ENCODE measurements around the gene SAPCD2.
"Not testable (repeated sequence)": the region's sequence is repeated elsewhere in the genome, so short reads cannot be mapped to it uniquely, and the experiment has no call there.

SAPCD2 gene

DNA sequence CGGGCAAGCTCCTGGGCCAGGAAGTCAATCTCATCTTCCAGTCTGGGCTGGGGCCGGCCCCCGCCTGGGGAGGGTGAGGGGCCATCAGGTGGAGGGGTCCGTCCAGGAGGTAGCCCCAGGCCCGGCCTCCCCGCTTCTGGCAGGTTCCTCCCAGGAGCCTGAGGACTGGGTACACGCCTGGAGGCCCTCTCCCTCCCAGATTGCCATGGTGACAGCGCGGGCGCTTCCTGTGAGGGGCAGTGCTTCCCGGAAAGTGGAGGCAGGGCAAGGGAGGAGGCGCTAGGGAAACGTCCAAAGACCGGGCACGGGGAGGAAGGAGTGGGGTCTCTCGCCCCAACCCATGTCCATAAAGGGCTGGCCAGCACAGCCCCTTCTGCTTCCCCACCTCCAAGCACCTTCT lies 29.2 kb downstream of the SAPCD2 start:
- Mint-ChIP-seq H3K27me3 (no peaks in the 10 kb centered on the region), H3K9me3 (no peaks in the 10 kb centered on the region), H3K27ac (ENCODE audit: low read depth) (no peak overlapping the region), H3K4me3 (no peak overlapping the region), H3K36me3 (ENCODE audit: insufficient read depth) (no peaks in the 10 kb centered on the region), H3K4me1 (peaks cover 10% of the 10 kb centered on the region)
- ATAC-seq (replicated peaks; ENCODE audit: extremely low read depth, poor library complexity, severe bottlenecking) (no peak), DNase-seq (ENCODE audit: low spot score in 2 of 2) (no peak)

DNA sequence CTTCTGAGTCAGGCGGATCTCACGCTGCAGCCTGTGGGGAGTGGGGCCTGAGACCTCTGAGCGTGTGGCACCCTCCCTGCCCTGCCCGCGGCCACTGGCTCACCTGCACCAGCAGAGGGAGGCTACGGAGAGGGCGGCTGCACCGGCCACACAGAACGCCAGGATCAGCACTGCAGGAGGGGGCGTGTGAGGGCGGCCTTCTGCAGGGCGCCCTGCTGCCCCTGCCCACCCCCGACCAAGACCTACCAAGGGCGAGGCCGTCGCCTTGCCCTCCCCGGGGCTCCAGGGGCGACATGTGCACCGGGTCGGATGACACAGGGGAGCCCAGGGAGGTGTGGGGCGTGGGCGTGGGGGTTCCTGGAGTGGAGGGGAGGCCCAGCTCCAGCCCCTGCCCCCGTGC lies 29.8 kb downstream of the SAPCD2 start:
- no peaks in the 10 kb centered on the region for H3K27me3 Mint-ChIP-seq

DNA sequence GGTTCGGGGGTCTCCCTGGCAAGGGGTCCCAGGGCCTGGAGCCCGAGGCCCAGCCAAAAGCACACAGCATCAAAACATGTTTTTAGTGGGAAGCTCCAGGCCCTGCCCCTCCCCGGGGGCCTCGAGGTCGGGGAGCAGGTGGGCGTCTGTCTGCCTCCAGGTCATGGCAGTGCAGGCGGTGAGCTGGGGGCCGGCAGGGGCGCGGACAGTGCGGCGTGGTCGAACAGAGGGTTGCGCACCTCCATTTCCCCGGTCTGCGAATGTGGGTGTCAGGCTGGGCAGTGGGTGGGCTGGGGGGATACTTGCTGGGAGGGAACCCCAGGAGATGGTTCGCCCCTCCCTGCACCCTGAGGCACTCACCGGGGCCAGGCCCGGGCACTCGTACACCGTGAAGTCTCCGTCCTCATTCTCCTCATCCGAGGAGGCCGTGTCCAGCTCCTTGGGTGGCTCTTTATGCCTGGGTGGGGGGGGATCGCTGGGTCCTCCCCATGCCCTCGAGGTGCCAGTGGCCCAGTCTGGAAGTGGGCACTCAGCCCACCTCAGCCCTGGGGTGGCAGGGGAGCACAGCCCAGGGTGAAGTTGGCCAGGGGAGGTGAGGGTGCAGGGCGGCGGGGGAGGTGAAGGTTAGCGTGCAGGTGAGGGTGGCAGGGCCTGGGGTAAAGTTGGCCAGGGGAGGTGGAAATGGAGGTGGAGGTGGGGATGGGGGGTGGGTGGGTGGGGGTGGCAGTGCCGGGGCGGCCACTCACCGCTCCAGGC lies 30.6 kb downstream of the SAPCD2 start:
- Mint-ChIP-seq H3K4me1 (peaks cover 12% of the 10 kb centered on the region), H3K4me3 (no peak overlapping the region), H3K27ac (ENCODE audit: low read depth) (no peak overlapping the region), H3K27me3 (no peaks in the 10 kb centered on the region), H3K36me3 (ENCODE audit: insufficient read depth) (no peaks in the 10 kb centered on the region), H3K9me3 (no peaks in the 10 kb centered on the region)
- ATAC-seq (replicated peaks; ENCODE audit: extremely low read depth, poor library complexity, severe bottlenecking) (no peak), DNase-seq (ENCODE audit: low spot score in 2 of 2) (no peak)

More for the DNA sequence above, 29.8 kb downstream of the SAPCD2 start:
- Mint-ChIP-seq H3K4me3 (no peak overlapping the region), H3K9me3 (no peaks in the 10 kb centered on the region), H3K36me3 (ENCODE audit: insufficient read depth) (no peaks in the 10 kb centered on the region), H3K27ac (ENCODE audit: low read depth) (no peak overlapping the region), H3K4me1 (peaks cover 10% of the 10 kb centered on the region)
- ATAC-seq (replicated peaks; ENCODE audit: extremely low read depth, poor library complexity, severe bottlenecking): no peak
- DNase-seq (ENCODE audit: low spot score in 2 of 2): no peak

GRCh38 chr9:137038916-137039315 lies 31.4 kb downstream of the SAPCD2 start:
- H3K27ac Mint-ChIP-seq (ENCODE audit: low read depth): no peak overlapping the region
- H3K4me1 Mint-ChIP-seq: peaks cover 14% of the 10 kb centered on the region
- ATAC-seq (replicated peaks; ENCODE audit: extremely low read depth, poor library complexity, severe bottlenecking): no peak

GRCh38 chr9:137037483-137037882 lies 32.9 kb downstream of the SAPCD2 start:
- ATAC-seq (replicated peaks; ENCODE audit: extremely low read depth, poor library complexity, severe bottlenecking) (no peak), DNase-seq (ENCODE audit: low spot score in 2 of 2) (no peak)
- H3K4me3 Mint-ChIP-seq: no peak overlapping the region
- H3K27ac Mint-ChIP-seq (ENCODE audit: low read depth): no peak overlapping the region
- no peaks in the 10 kb centered on the region for H3K27me3 Mint-ChIP-seq
- H3K36me3 Mint-ChIP-seq (ENCODE audit: insufficient read depth): peaks cover 5% of the 10 kb centered on the region
- H3K9me3 Mint-ChIP-seq: no peaks in the 10 kb centered on the region
- H3K4me1 Mint-ChIP-seq: peaks cover 22% of the 10 kb centered on the region

More at GRCh38 chr9:137038916-137039315, 31.4 kb downstream of the SAPCD2 start:
- no peak for DNase-seq (ENCODE audit: low spot score in 2 of 2)
- Mint-ChIP-seq H3K36me3 (ENCODE audit: insufficient read depth) (peaks cover 1% of the 10 kb centered on the region), H3K27me3 (no peaks in the 10 kb centered on the region), H3K9me3 (no peaks in the 10 kb centered on the region), H3K4me3 (no peak overlapping the region)

- DNase-seq (ENCODE audit: low spot score in 2 of 2): no peak
- Mint-ChIP-seq H3K4me3 (no peak overlapping the region), H3K4me1 (peaks cover 27% of the 10 kb centered on the region), H3K36me3 (ENCODE audit: insufficient read depth) (peaks cover 5% of the 10 kb centered on the region), H3K9me3 (no peaks in the 10 kb centered on the region), H3K27ac (ENCODE audit: low read depth) (no peak overlapping the region), H3K27me3 (no peaks in the 10 kb centered on the region)
- no peak for ATAC-seq (replicated peaks; ENCODE audit: extremely low read depth, poor library complexity, severe bottlenecking)
Measured at GRCh38 chr9:137037035-137037434, 33.3 kb downstream of the SAPCD2 start.

DNA sequence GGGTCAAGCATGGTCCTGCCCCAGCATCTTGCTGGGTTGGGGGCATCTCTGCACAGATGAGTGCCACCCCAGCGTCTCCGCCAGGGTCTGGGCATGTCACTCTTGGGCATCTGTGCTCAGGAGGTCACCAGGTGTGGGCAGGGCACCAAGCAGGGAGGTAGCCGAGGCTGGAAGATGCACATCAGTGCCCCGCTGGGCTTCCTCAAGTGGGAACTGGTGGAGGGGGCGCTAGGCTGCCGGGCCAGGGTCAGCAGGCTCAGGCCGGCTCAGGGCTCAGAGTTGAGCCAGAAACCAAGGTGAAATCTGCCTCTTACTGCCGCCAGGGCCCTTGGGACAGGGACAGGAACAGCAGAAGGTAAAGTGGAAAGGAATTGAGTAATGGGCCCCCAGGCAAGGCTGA lies 34.4 kb downstream of the SAPCD2 start:
- peaks cover 32% of the 10 kb centered on the region for H3K4me1 Mint-ChIP-seq
- no peaks in the 10 kb centered on the region for H3K27me3 Mint-ChIP-seq
- DNase-seq (ENCODE audit: low spot score in 2 of 2): no peak
- H3K4me3 Mint-ChIP-seq: no peak overlapping the region
- no peak for ATAC-seq (replicated peaks; ENCODE audit: extremely low read depth, poor library complexity, severe bottlenecking)
- no peak overlapping the region for H3K27ac Mint-ChIP-seq (ENCODE audit: low read depth)
- H3K36me3 Mint-ChIP-seq (ENCODE audit: insufficient read depth): peaks cover 6% of the 10 kb centered on the region
- no peaks in the 10 kb centered on the region for H3K9me3 Mint-ChIP-seq

GRCh38 chr9:137035507-137035834 lies 34.9 kb downstream of the SAPCD2 start:
- peaks cover 9% of the 10 kb centered on the region for H3K36me3 Mint-ChIP-seq (ENCODE audit: insufficient read depth)
- H3K9me3 Mint-ChIP-seq: no peaks in the 10 kb centered on the region
- peak overlapping the region; percentile 78 for H3K4me3 Mint-ChIP-seq
- H3K27me3 Mint-ChIP-seq: no peaks in the 10 kb centered on the region
- H3K4me1 Mint-ChIP-seq: peaks cover 37% of the 10 kb centered on the region
- ATAC-seq (replicated peaks; ENCODE audit: extremely low read depth, poor library complexity, severe bottlenecking) (no peak), DNase-seq (ENCODE audit: low spot score in 2 of 2) (no peak)
- peak overlapping the region; percentile 84 for H3K27ac Mint-ChIP-seq (ENCODE audit: low read depth)

- DNase-seq (ENCODE audit: low spot score in 2 of 2) (peak; percentile 80 to 85), ATAC-seq (replicated peaks; ENCODE audit: extremely low read depth, poor library complexity, severe bottlenecking) (peak; percentile 74)
- Mint-ChIP-seq H3K9me3 (no peaks in the 10 kb centered on the region), H3K36me3 (ENCODE audit: insufficient read depth) (peaks cover 9% of the 10 kb centered on the region), H3K27me3 (no peaks in the 10 kb centered on the region), H3K27ac (ENCODE audit: low read depth) (peak overlapping the region; percentile 84), H3K4me3 (peak overlapping the region; percentile 78), H3K4me1 (peaks cover 41% of the 10 kb centered on the region)
Measured at GRCh38 chr9:137034709-137035506, 35.4 kb downstream of the SAPCD2 start.

GRCh38 chr9:137034039-137034708 lies 36.2 kb downstream of the SAPCD2 start:
- peak overlapping the region; percentile 86 for H3K4me3 Mint-ChIP-seq
- H3K9me3 Mint-ChIP-seq: no peaks in the 10 kb centered on the region
- peaks cover 47% of the 10 kb centered on the region for H3K4me1 Mint-ChIP-seq
- no peaks in the 10 kb centered on the region for H3K27me3 Mint-ChIP-seq
- peak overlapping the region; percentile 84 for H3K27ac Mint-ChIP-seq (ENCODE audit: low read depth)
- DNase-seq (ENCODE audit: low spot score in 2 of 2) (no peak), ATAC-seq (replicated peaks; ENCODE audit: extremely low read depth, poor library complexity, severe bottlenecking) (no peak)
- H3K36me3 Mint-ChIP-seq (ENCODE audit: insufficient read depth): peaks cover 13% of the 10 kb centered on the region

DNA sequence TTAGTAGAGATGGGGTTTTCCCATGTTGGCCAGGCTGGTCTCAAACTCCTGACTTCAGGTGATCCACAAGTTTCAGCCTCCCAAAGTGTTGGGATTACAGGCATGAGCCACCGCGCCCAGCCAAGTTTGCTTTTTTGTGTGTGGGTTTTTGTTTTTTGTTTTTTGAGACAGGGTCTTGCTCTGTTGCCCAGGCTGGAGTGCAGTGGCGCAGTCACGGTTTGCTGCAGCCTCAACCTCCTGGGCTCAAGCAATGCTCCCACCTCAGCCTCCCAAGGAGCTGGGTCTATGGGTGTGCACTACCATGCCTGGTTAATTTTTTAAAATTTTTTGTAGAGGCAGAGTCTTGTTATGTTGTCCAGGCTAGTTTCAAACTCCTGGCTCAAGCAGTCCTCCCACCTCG lies 36.9 kb downstream of the SAPCD2 start:
- H3K27me3 Mint-ChIP-seq; H3K27ac Mint-ChIP-seq (ENCODE audit: low read depth); DNase-seq (ENCODE audit: low spot score in 2 of 2); H3K9me3 Mint-ChIP-seq; ATAC-seq (replicated peaks; ENCODE audit: extremely low read depth, poor library complexity, severe bottlenecking): not testable (repeated sequence)
- Mint-ChIP-seq H3K4me3 (peak overlapping the region; percentile 86), H3K4me1 (peaks cover 49% of the 10 kb centered on the region), H3K36me3 (ENCODE audit: insufficient read depth) (peaks cover 16% of the 10 kb centered on the region)

DNA sequence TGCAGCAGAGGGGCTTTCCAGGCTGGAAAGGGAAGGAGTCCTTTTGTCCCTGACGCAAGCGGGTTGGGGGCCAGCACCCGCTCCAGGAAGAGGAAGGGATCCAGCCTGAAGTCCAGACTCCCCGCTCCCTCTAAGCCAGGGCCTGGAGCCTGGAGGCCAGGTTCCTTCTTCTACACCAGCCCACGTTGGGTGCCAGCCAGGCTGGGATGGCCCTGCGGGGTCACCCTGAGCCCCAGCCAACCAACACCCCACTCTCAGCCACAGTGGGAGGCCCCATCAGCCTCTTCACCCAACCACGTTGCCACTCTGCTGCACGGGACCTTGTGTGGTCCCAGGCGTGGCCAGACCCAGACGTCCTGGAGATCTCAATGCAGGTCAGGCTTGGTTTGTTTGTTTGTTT lies 37.5 kb downstream of the SAPCD2 start:
- H3K9me3 Mint-ChIP-seq: no peaks in the 10 kb centered on the region
- ATAC-seq (replicated peaks; ENCODE audit: extremely low read depth, poor library complexity, severe bottlenecking) (no peak), DNase-seq (ENCODE audit: low spot score in 2 of 2) (no peak)
- H3K4me1 Mint-ChIP-seq: peaks cover 49% of the 10 kb centered on the region
- H3K36me3 Mint-ChIP-seq (ENCODE audit: insufficient read depth): peaks cover 17% of the 10 kb centered on the region
- H3K27me3 Mint-ChIP-seq: no peaks in the 10 kb centered on the region
- H3K27ac Mint-ChIP-seq (ENCODE audit: low read depth): no peak overlapping the region
- peak overlapping the region; percentile 86 for H3K4me3 Mint-ChIP-seq

Data from central memory CD8-positive, alpha-beta T cell (primary cell).